KOPT-K1 (cell line): ENCODE results near the gene PRIM2.
"Not testable (repeated sequence)": the region's sequence is repeated elsewhere in the genome, so short reads cannot be mapped to it uniquely, and the experiment has no call there.

ENCODE experiments used
- H3K27ac ChIP-seq: fragments of 200-600 bp; sonication (generic); 2 replicates; pipeline ENCODE4 v1.5.1; 2016; ENCODE audit warnings: antibody characterized with exemption, mild to moderate bottlenecking, low read depth, low read length; ENCODE audit not compliant: poor library complexity, severe bottlenecking
- H3K36me3 ChIP-seq: fragments of 200-600 bp; sonication (generic); 2 replicates; pipeline ENCODE4 v1.5.1; 2017; ENCODE audit warnings: antibody characterized with exemption, mild to moderate bottlenecking, low read length, moderate library complexity; ENCODE audit not compliant: insufficient read depth
- H3K9me3 ChIP-seq: fragments of 200-600 bp; sonication (generic); 2 replicates; pipeline ENCODE4 v1.5.1; 2017; ENCODE audit warnings: antibody characterized with exemption, low read length, mild to moderate bottlenecking; ENCODE audit not compliant: insufficient read depth, poor library complexity, severe bottlenecking

The PRIM2 gene

GRCh38 chr6:57315851-57316250 lies 1.6 kb upstream of the PRIM2 start:
- no peak overlapping the region for H3K27ac ChIP-seq
- H3K9me3 ChIP-seq, result no peaks in the 10 kb centered on the region
- peaks cover 23% of the 10 kb centered on the region for H3K36me3 ChIP-seq

- peak overlapping the region; percentile 80 for H3K27ac ChIP-seq
- H3K9me3 ChIP-seq, result no peaks in the 10 kb centered on the region
- peaks cover 31% of the 10 kb centered on the region for H3K36me3 ChIP-seq
These were observed 810 bp upstream of the PRIM2 start for GRCh38 chr6:57316581-57317059.

- Histone ChIP-seq H3K27ac (no peak overlapping the region), H3K36me3 (peaks cover 100% of the 10 kb centered on the region), H3K9me3 (peaks cover 19% of the 10 kb centered on the region)
These were observed 7.1 kb downstream of the PRIM2 start for GRCh38 chr6:57324538-57324937.

- peaks cover 100% of the 10 kb centered on the region for H3K36me3 ChIP-seq
- H3K9me3 ChIP-seq, result peaks cover 47% of the 10 kb centered on the region
These were observed 9.9 kb downstream of the PRIM2 start for GRCh38 chr6:57327311-57327710.

GRCh38 chr6:57328074-57328473 lies 10.6 kb downstream of the PRIM2 start:
- H3K36me3 ChIP-seq, result peaks cover 99% of the 10 kb centered on the region
- no peak overlapping the region for H3K27ac ChIP-seq
- H3K9me3 ChIP-seq, result peaks cover 54% of the 10 kb centered on the region

More at GRCh38 chr6:57327311-57327710, 9.9 kb downstream of the PRIM2 start:
- no peak overlapping the region for H3K27ac ChIP-seq

- Histone ChIP-seq H3K36me3 (peaks cover 98% of the 10 kb centered on the region), H3K27ac (no peak overlapping the region), H3K9me3 (peaks cover 72% of the 10 kb centered on the region)
These were observed 12.5 kb downstream of the PRIM2 start for GRCh38 chr6:57329933-57330332.

GRCh38 chr6:57342148-57342669 lies 24.8 kb downstream of the PRIM2 start:
- H3K36me3 ChIP-seq, result peaks cover 13% of the 10 kb centered on the region
- H3K9me3 ChIP-seq, result no peaks in the 10 kb centered on the region
- H3K27ac ChIP-seq, result no peak overlapping the region

- H3K27ac ChIP-seq, H3K9me3 ChIP-seq: not testable (repeated sequence)
- H3K36me3 ChIP-seq, result peaks cover 13% of the 10 kb centered on the region
These were observed 25.9 kb downstream of the PRIM2 start for GRCh38 chr6:57343342-57343741.

- H3K9me3 ChIP-seq, result not testable (repeated sequence)
These were observed 29.3 kb downstream of the PRIM2 start for GRCh38 chr6:57346715-57347114.

GRCh38 chr6:57347597-57347996 lies 30.2 kb downstream of the PRIM2 start:
- H3K27ac ChIP-seq, result not testable (repeated sequence)
- peaks cover 13% of the 10 kb centered on the region for H3K36me3 ChIP-seq

More at GRCh38 chr6:57346715-57347114, 29.3 kb downstream of the PRIM2 start:
- not testable (repeated sequence) for H3K27ac ChIP-seq
- H3K36me3 ChIP-seq, result peaks cover 13% of the 10 kb centered on the region

GRCh38 chr6:57350443-57350842 lies 33.0 kb downstream of the PRIM2 start:
- H3K36me3 ChIP-seq, result peaks cover 10% of the 10 kb centered on the region
- H3K27ac ChIP-seq, H3K9me3 ChIP-seq: not testable (repeated sequence)

More at GRCh38 chr6:57347597-57347996, 30.2 kb downstream of the PRIM2 start:
- H3K9me3 ChIP-seq, result not testable (repeated sequence)

GRCh38 chr6:57352596-57352995 lies 35.2 kb downstream of the PRIM2 start:
- not testable (repeated sequence) for H3K27ac ChIP-seq, H3K36me3 ChIP-seq, H3K9me3 ChIP-seq

- H3K27ac ChIP-seq, result peak overlapping the region; percentile 54
- H3K36me3 ChIP-seq, H3K9me3 ChIP-seq: not testable (repeated sequence)
These were observed 40.9 kb downstream of the PRIM2 start for GRCh38 chr6:57358319-57358718.

- H3K27ac ChIP-seq, H3K9me3 ChIP-seq: not testable (repeated sequence)
These were observed 42.3 kb downstream of the PRIM2 start for GRCh38 chr6:57359766-57360165.

GRCh38 chr6:57362340-57362739 lies 44.9 kb downstream of the PRIM2 start:
- not testable (repeated sequence) for H3K27ac ChIP-seq, H3K9me3 ChIP-seq

More at GRCh38 chr6:57359766-57360165, 42.3 kb downstream of the PRIM2 start:
- not testable (repeated sequence) for H3K36me3 ChIP-seq

GRCh38 chr6:57365076-57365583 lies 47.7 kb downstream of the PRIM2 start:
- H3K27ac ChIP-seq, H3K36me3 ChIP-seq, H3K9me3 ChIP-seq: not testable (repeated sequence)

More at GRCh38 chr6:57362340-57362739, 44.9 kb downstream of the PRIM2 start:
- not testable (repeated sequence) for H3K36me3 ChIP-seq
